ENCODE data around the gene CHST9. TPM values are rescaled to one million over a fixed set of nuclear protein-coding genes. Genes with fewer than 3 reads are reported as not detected.

CHST9 gene
- total and polyA plus RNA-seq, 2 donors (not counting 3 experiments of a cell fraction or from before 2014, with no cell fraction given) = not detected

GRCh38 chr18:26971409-26971808 is 213.7 kb downstream of the CHST9 start:
- no TSS peak for BruUV-seq (replicated peaks)

GRCh38 chr18:26970637-26971036 is 214.5 kb downstream of the CHST9 start:
- no peaks in the 10 kb centered on the region for H3K79me2 ChIP-seq (ENCODE audit: control insufficient read depth, insufficient read depth, low read length)
- no peak overlapping the region for H3K4me3 ChIP-seq (replicated peaks in 1 of 3; ENCODE audit: insufficient read depth in 1 of 3, low read depth in 1 of 3, low read length in 3 of 3)
- H3K27me3 ChIP-seq (ENCODE audit: control insufficient read depth in 2 of 2, insufficient read depth in 2 of 2, low read length in 2 of 2) = no peaks in the 10 kb centered on the region
- dilution Hi-C loops (cut with MboI; ENCODE audit: extremely low pct_ligation_motif_present, low sequenced_read_pairs) = no loop called here
- no peaks in the 10 kb centered on the region for H3K9me1 ChIP-seq (replicated peaks; ENCODE audit: control insufficient read depth, extremely low read depth, insufficient read depth, low read length)
- H3K9me3 ChIP-seq (replicated peaks; ENCODE audit: control insufficient read depth, insufficient read depth, low read length) = no peaks in the 10 kb centered on the region
- H3K4me1 ChIP-seq (ENCODE audit: control insufficient read depth, extremely low read depth, insufficient read depth, low read length) = no peaks in the 10 kb centered on the region
- no TSS peak for BruUV-seq (replicated peaks)
- H2AFZ ChIP-seq (ENCODE audit: low read depth, low read length) = no peak overlapping the region
- POLR2A ChIA-PET = no interaction called here
- H3K9ac ChIP-seq (replicated peaks; ENCODE audit: extremely low read depth, insufficient read depth, low read length) = no peak overlapping the region
- H3K27ac ChIP-seq (ENCODE audit: insufficient read depth, low read depth, low read length) = no peak overlapping the region
- H3K4me2 ChIP-seq (ENCODE audit: insufficient read depth, low read length) = no peak overlapping the region
- DNase-seq (ENCODE audit: low read depth, low spot score) = no peak
- CTCF ChIA-PET = no interaction called here
- H4K20me1 ChIP-seq (replicated peaks; ENCODE audit: control insufficient read depth, extremely low read depth, insufficient read depth, low read length) = no peaks in the 10 kb centered on the region
- intact Hi-C loops (cut with micrococcal nuclease) = no loop called here
- H3K36me3 ChIP-seq (ENCODE audit: control insufficient read depth in 2 of 2, extremely low read depth in 1 of 2, insufficient read depth in 2 of 2, low read length in 2 of 2) = no peaks in the 10 kb centered on the region
- TF ChIP-seq POLR2A (IDR thresholded peaks at IDR 0.05; ENCODE audit: low read depth, low read length) (no peak), POLR2AphosphoS5 (IDR thresholded peaks at IDR 0.05; ENCODE audit: insufficient read depth, low read depth, low read length) (no peak), MYC (IDR thresholded peaks at IDR 0.05; ENCODE audit: low read depth, low read length) (no peak), EZH2 (IDR thresholded peaks at IDR 0.05; ENCODE audit: borderline replicate concordance, low read depth, low read length, severe bottlenecking) (no peak), GATA2 (IDR thresholded peaks at IDR 0.05; ENCODE audit: insufficient read depth, insufficient read length, low read depth, low read length) (no peak), FOS (IDR thresholded peaks at IDR 0.05; ENCODE audit: borderline replicate concordance, insufficient read depth, low read length) (no peak), JUN (IDR thresholded peaks at IDR 0.05; ENCODE audit: borderline replicate concordance, insufficient read depth, insufficient read length, low read depth) (no peak)
- TF ChIP-seq, protein P1, sequence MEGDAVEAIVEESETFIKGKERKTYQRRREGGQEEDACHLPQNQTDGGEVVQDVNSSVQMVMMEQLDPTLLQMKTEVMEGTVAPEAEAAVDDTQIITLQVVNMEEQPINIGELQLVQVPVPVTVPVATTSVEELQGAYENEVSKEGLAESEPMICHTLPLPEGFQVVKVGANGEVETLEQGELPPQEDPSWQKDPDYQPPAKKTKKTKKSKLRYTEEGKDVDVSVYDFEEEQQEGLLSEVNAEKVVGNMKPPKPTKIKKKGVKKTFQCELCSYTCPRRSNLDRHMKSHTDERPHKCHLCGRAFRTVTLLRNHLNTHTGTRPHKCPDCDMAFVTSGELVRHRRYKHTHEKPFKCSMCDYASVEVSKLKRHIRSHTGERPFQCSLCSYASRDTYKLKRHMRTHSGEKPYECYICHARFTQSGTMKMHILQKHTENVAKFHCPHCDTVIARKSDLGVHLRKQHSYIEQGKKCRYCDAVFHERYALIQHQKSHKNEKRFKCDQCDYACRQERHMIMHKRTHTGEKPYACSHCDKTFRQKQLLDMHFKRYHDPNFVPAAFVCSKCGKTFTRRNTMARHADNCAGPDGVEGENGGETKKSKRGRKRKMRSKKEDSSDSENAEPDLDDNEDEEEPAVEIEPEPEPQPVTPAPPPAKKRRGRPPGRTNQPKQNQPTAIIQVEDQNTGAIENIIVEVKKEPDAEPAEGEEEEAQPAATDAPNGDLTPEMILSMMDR (IDR thresholded peaks at IDR 0.05; ENCODE audit: extremely low read depth in 1 of 2, insufficient read depth in 1 of 2, low read depth in 1 of 2, low read length in 2 of 2) = no peak
- TF ChIP-seq, protein P2, sequence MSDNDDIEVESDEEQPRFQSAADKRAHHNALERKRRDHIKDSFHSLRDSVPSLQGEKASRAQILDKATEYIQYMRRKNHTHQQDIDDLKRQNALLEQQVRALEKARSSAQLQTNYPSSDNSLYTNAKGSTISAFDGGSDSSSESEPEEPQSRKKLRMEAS (IDR thresholded peaks at IDR 0.05; ENCODE audit: insufficient read depth, insufficient read length) = no peak
- FAIRE-seq = no peak

More at GRCh38 chr18:26971409-26971808, 213.7 kb downstream of the CHST9 start:
- CTCF ChIA-PET = no interaction called here
- Histone ChIP-seq H2AFZ (ENCODE audit: low read depth, low read length) (no peak overlapping the region), H3K27ac (ENCODE audit: insufficient read depth, low read depth, low read length) (no peak overlapping the region), H3K9me1 (replicated peaks; ENCODE audit: control insufficient read depth, extremely low read depth, insufficient read depth, low read length) (no peaks in the 10 kb centered on the region), H3K4me1 (ENCODE audit: control insufficient read depth, extremely low read depth, insufficient read depth, low read length) (no peaks in the 10 kb centered on the region), H3K9ac (replicated peaks; ENCODE audit: extremely low read depth, insufficient read depth, low read length) (no peak overlapping the region), H3K9me3 (replicated peaks; ENCODE audit: control insufficient read depth, insufficient read depth, low read length) (no peaks in the 10 kb centered on the region), H4K20me1 (replicated peaks; ENCODE audit: control insufficient read depth, extremely low read depth, insufficient read depth, low read length) (no peaks in the 10 kb centered on the region), H3K79me2 (ENCODE audit: control insufficient read depth, insufficient read depth, low read length) (no peaks in the 10 kb centered on the region), H3K4me3 (replicated peaks in 1 of 3; ENCODE audit: insufficient read depth in 1 of 3, low read depth in 1 of 3, low read length in 3 of 3) (no peak overlapping the region), H3K27me3 (ENCODE audit: control insufficient read depth in 2 of 2, insufficient read depth in 2 of 2, low read length in 2 of 2) (no peaks in the 10 kb centered on the region), H3K4me2 (ENCODE audit: insufficient read depth, low read length) (no peak overlapping the region), H3K36me3 (ENCODE audit: control insufficient read depth in 2 of 2, extremely low read depth in 1 of 2, insufficient read depth in 2 of 2, low read length in 2 of 2) (no peaks in the 10 kb centered on the region)
- no peak for DNase-seq (ENCODE audit: low read depth, low spot score)
- no peak for FAIRE-seq
- POLR2A ChIA-PET = no interaction called here
- TF ChIP-seq, protein P1 (IDR thresholded peaks at IDR 0.05; ENCODE audit: extremely low read depth in 1 of 2, insufficient read depth in 1 of 2, low read depth in 1 of 2, low read length in 2 of 2) = no peak
- TF ChIP-seq JUN (IDR thresholded peaks at IDR 0.05; ENCODE audit: borderline replicate concordance, insufficient read depth, insufficient read length, low read depth) = no peak
- TF ChIP-seq GATA2 (IDR thresholded peaks at IDR 0.05; ENCODE audit: insufficient read depth, insufficient read length, low read depth, low read length) = no peak
- TF ChIP-seq, protein P2 (IDR thresholded peaks at IDR 0.05; ENCODE audit: insufficient read depth, insufficient read length) = no peak
- TF ChIP-seq FOS (IDR thresholded peaks at IDR 0.05; ENCODE audit: borderline replicate concordance, insufficient read depth, low read length) = no peak
- no peak for TF ChIP-seq POLR2A (IDR thresholded peaks at IDR 0.05; ENCODE audit: low read depth, low read length)
- TF ChIP-seq POLR2AphosphoS5 (IDR thresholded peaks at IDR 0.05; ENCODE audit: insufficient read depth, low read depth, low read length) = no peak
- dilution Hi-C loops (cut with MboI; ENCODE audit: extremely low pct_ligation_motif_present, low sequenced_read_pairs) = no loop called here
- intact Hi-C loops (cut with micrococcal nuclease) = no loop called here

Data from endothelial cell of umbilical vein (primary cell).